ENCODE data around the gene CD226.

CD226 gene

DNA sequence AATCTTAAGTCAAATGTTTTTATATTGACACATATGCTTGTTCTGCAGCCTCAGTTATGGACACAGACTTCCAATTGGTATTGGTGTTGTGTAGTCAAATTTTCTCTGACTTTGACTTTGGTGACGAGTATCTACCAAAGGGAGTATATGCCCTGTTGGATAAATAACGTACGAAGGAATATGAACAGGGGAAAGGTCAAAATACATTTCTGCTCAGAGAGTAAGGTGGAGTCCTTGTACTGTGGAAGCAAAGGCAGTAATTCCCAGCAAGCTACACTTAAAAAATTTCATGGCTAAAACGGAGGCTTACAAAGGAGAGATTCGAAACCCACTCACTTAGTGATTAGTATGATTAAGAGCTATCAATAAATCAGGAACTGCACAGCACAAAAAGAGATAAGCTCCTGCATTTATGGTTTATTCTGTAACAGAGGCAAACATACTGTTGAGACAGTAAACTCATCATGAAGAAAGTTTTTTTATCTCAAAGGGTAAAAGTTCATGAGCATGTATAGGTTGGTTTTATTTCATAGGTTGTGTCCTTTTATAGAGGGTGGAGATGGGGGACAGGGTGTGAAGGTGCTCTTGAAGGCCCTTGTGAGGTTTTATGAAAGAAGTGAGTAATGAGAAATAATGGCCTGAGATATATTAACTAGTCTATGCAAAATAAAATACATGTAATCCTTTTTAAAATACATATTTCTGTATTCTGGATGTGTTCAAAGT is 142.7 kb downstream of the CD226 start:
- DNase-seq: no peak

Data from EL (cell line).